ENCODE measurements around the gene COL20A1. TPM values are rescaled to one million over a fixed set of nuclear protein-coding genes. Genes with fewer than 3 reads are reported as not detected.

The COL20A1 gene
- total RNA-seq, 1 experiment from 2014 or later: not detected

GRCh38 chr20:63375438-63375837, 82.5 kb downstream of the COL20A1 start:
- intact Hi-C loops (cut with micrococcal nuclease): no loop called here
- no peaks in the 10 kb centered on the region for H3K36me3 ChIP-seq (ENCODE audit: low read depth, low read length)
- H3K4me3 ChIP-seq (ENCODE audit: low read length): no peak overlapping the region
- no peak overlapping the region for H3K4me2 ChIP-seq (ENCODE audit: low read length)
- no TSS peak for BruUV-seq (replicated peaks)
- no peaks in the 10 kb centered on the region for H4K20me1 ChIP-seq (ENCODE audit: low read length)
- no peaks in the 10 kb centered on the region for H3F3A ChIP-seq (ENCODE audit: low read length, unreplicated experiment)
- TF ChIP-seq EZH2phosphoT487 (IDR thresholded peaks at IDR 0.05; ENCODE audit: borderline replicate concordance, low read length): no peak
- peaks cover 42% of the 10 kb centered on the region for H3K27me3 ChIP-seq (ENCODE audit: low read length)
- DNase-seq (no peak), ATAC-seq (no peak)
- no peaks in the 10 kb centered on the region for H3K4me1 ChIP-seq (ENCODE audit: insufficient read depth, low read length)
- no peak overlapping the region for H2AFZ ChIP-seq (ENCODE audit: low read length)
- no peaks in the 10 kb centered on the region for H3K9me3 ChIP-seq (ENCODE audit: low read length)
- ChIA-PET CTCF (no interaction called here), POLR2A (ENCODE audit: unreplicated experiment) (no interaction called here)
- no peaks in the 10 kb centered on the region for H3K79me2 ChIP-seq (ENCODE audit: low read length)
- no peak overlapping the region for H3K27ac ChIP-seq (ENCODE audit: low read length)
- no peak overlapping the region for H3K9ac ChIP-seq (ENCODE audit: low read length)
- H3K9me2 ChIP-seq (replicated peaks; ENCODE audit: low read length): no peaks in the 10 kb centered on the region

DNA sequence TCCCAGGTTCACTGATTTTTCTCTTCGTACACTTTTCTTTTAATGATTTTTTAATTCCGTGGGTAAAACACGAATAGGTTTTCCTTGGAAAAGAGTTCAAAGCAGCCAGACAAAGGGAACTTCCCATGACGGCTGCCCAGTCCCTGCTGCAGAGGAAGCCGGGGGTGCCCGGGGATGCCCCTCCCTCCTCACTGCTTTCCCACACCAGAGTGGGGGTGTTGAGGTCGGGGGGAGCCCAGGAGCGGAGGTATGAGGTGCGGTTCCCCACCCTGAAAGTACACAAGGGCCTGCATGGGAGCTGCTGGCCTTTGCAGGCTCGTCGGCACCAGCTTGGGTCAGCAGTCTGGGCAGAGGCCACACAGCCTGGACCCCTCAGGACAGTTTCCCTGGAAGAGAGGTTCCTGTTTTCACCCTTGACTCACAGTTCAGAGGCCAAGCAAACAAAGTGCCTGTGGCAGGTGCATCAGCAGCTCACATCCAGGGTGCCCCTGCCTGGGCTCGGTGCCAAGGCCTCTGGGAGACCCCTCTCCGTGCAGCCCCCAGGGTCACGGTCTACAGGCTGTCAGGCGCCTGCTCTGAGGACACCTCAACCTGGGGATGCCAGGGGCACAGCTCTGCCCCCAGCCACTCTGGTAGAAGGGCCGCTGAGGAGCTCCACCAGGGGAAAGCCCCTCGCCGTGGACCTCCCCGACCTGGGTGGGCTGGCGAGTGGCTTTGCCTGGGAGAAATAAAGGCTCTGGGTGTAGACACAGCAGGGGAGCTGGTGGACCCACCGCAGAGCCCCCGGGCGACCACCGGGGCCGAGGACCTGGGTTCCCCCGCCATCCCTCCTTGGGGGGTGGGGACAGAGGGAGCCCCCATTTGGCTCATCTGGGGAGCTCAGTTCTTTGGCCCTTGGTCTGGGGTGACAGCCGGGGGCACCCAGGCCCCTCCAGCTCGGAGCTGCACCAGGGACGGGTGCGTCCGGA, 83.6 kb downstream of the COL20A1 start:
- Histone ChIP-seq H3K36me3 (ENCODE audit: low read depth, low read length) (no peaks in the 10 kb centered on the region), H3F3A (ENCODE audit: low read length, unreplicated experiment) (no peaks in the 10 kb centered on the region), H3K27ac (ENCODE audit: low read length) (no peak overlapping the region), H3K4me3 (ENCODE audit: low read length) (no peak overlapping the region), H3K27me3 (ENCODE audit: low read length) (peaks cover 32% of the 10 kb centered on the region), H3K4me1 (ENCODE audit: insufficient read depth, low read length) (no peaks in the 10 kb centered on the region), H2AFZ (ENCODE audit: low read length) (no peak overlapping the region), H3K9me2 (replicated peaks; ENCODE audit: low read length) (no peaks in the 10 kb centered on the region), H3K9ac (ENCODE audit: low read length) (no peak overlapping the region), H4K20me1 (ENCODE audit: low read length) (no peaks in the 10 kb centered on the region), H3K79me2 (ENCODE audit: low read length) (no peaks in the 10 kb centered on the region), H3K4me2 (ENCODE audit: low read length) (no peak overlapping the region), H3K9me3 (ENCODE audit: low read length) (no peaks in the 10 kb centered on the region)
- ATAC-seq: 0 out of 2 replicates have a peak, but pooled peaks have one; percentile 21
- DNase-seq: no peak
- intact Hi-C loops (cut with micrococcal nuclease): no loop called here
- BruUV-seq (replicated peaks): no TSS peak
- no peak for TF ChIP-seq EZH2phosphoT487 (IDR thresholded peaks at IDR 0.05; ENCODE audit: borderline replicate concordance, low read length)
- TF ChIP-seq, protein P1, sequence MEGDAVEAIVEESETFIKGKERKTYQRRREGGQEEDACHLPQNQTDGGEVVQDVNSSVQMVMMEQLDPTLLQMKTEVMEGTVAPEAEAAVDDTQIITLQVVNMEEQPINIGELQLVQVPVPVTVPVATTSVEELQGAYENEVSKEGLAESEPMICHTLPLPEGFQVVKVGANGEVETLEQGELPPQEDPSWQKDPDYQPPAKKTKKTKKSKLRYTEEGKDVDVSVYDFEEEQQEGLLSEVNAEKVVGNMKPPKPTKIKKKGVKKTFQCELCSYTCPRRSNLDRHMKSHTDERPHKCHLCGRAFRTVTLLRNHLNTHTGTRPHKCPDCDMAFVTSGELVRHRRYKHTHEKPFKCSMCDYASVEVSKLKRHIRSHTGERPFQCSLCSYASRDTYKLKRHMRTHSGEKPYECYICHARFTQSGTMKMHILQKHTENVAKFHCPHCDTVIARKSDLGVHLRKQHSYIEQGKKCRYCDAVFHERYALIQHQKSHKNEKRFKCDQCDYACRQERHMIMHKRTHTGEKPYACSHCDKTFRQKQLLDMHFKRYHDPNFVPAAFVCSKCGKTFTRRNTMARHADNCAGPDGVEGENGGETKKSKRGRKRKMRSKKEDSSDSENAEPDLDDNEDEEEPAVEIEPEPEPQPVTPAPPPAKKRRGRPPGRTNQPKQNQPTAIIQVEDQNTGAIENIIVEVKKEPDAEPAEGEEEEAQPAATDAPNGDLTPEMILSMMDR (conservative IDR thresholded peaks at IDR 0.05; ENCODE audit: low read depth, low read length): no peak
- no peak for TF ChIP-seq EZH2 (IDR thresholded peaks at IDR 0.05; ENCODE audit: low read length, unreplicated experiment)
- CTCF ChIA-PET: no interaction called here
- POLR2A ChIA-PET (ENCODE audit: unreplicated experiment): no interaction called here

GRCh38 chr20:63377256-63377941, 84.4 kb downstream of the COL20A1 start:
- H3K9me2 ChIP-seq (replicated peaks; ENCODE audit: low read length): no peaks in the 10 kb centered on the region
- ChIA-PET CTCF (no interaction called here), POLR2A (ENCODE audit: unreplicated experiment) (no interaction called here)
- DNase-seq (no peak), ATAC-seq (no peak)
- no peaks in the 10 kb centered on the region for H3F3A ChIP-seq (ENCODE audit: low read length, unreplicated experiment)
- no peak overlapping the region for H2AFZ ChIP-seq (ENCODE audit: low read length)
- H3K4me3 ChIP-seq (ENCODE audit: low read length): no peak overlapping the region
- no peak overlapping the region for H3K27ac ChIP-seq (ENCODE audit: low read length)
- no peaks in the 10 kb centered on the region for H3K79me2 ChIP-seq (ENCODE audit: low read length)
- BruUV-seq (replicated peaks): no TSS peak
- H4K20me1 ChIP-seq (ENCODE audit: low read length): no peaks in the 10 kb centered on the region
- no peak overlapping the region for H3K9ac ChIP-seq (ENCODE audit: low read length)
- intact Hi-C loops (cut with micrococcal nuclease): no loop called here
- peaks cover 27% of the 10 kb centered on the region for H3K27me3 ChIP-seq (ENCODE audit: low read length)
- H3K4me1 ChIP-seq (ENCODE audit: insufficient read depth, low read length): no peaks in the 10 kb centered on the region
- H3K4me2 ChIP-seq (ENCODE audit: low read length): no peak overlapping the region
- H3K36me3 ChIP-seq (ENCODE audit: low read depth, low read length): no peaks in the 10 kb centered on the region
- TF ChIP-seq EZH2phosphoT487 (IDR thresholded peaks at IDR 0.05; ENCODE audit: borderline replicate concordance, low read length) (no peak), EZH2 (IDR thresholded peaks at IDR 0.05; ENCODE audit: low read length, unreplicated experiment) (no peak)
- TF ChIP-seq, protein P1 (conservative IDR thresholded peaks at IDR 0.05; ENCODE audit: low read depth, low read length): no peak
- no peaks in the 10 kb centered on the region for H3K9me3 ChIP-seq (ENCODE audit: low read length)
